ENCODE results near the gene TGFB1I1. TPM values are rescaled to one million over a fixed set of nuclear protein-coding genes. Genes with fewer than 3 reads are reported as not detected.

The TGFB1I1 gene
- 59.4 TPM for polyA plus RNA-seq (2013, experiment 1 of 2)
- polyA plus RNA-seq (2013, experiment 2 of 2): 52.1 TPM

DNA sequence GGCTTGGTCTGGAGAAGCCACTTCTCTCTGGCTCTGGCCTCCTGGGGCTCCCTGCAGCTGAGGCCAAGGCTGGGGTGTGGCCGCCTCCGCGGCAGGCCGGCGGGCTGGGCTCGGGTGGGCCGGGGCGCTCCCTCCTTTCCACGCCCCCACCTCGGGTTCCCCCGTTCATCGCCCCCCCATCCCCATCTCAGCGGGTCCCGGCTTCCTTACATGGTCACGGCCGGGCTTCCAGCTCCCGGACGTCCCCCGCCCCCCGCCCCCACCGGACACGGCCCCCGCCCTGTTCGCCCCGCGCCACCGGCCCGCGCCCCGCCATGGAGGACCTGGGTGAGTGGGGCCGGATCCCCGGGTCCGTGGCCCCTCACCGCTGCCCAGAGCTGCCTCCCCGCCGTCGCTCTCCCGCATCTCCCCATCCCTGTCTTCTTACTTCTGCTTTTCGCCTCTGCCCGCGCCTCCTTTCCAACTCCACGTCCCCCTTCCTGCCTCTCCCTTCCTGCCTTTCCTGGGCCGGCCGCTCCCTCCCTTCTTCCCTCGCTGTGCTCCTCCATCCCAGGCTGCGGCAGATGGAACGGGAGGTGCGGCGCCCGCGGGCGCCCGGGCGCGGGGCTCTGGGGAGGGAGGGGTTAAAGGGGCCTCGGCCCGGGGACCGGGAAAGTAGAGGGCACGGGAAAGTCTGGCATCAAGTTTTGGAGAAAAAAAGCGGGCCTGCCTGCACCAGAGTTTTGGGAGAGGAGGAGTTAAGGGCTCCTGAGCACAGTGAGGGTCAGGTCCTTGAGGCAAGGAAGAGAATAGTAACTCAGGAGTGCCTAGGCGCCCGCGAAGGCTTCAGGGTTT lies at the start of gene TGFB1I1:
TGFB1I1 (plus strand) TSS at position 278 of the 834 bp plus-strand sequence; CDS start at position 315, 37 bp downstream.
- 1 to 3% methylated on average over 11 to 32 of the region's 63 CpGs for WGBS, 2 experiments (ENCODE audit: insufficient coverage in 2 of 2)
- Histone ChIP-seq H3K27ac (ENCODE audit: low read depth, low read length, severe bottlenecking) (peak within 1 kb of the TSS; percentile 71), H3K4me3 (ENCODE audit: extremely low read depth, insufficient read depth, low read length, poor library complexity, severe bottlenecking) (peak within 1 kb of the TSS; percentile 64), H3K4me1 (ENCODE audit: control insufficient read depth, insufficient read depth, low read length, poor library complexity, severe bottlenecking) (peaks cover 8% of the 10 kb centered on the region), H3K9me3 (ENCODE audit: control insufficient read depth, low read length) (no peaks in the 10 kb centered on the region), H3K36me3 (ENCODE audit: control insufficient read depth, insufficient read depth, low read length) (peaks cover 53% of the 10 kb centered on the region)

DNA sequence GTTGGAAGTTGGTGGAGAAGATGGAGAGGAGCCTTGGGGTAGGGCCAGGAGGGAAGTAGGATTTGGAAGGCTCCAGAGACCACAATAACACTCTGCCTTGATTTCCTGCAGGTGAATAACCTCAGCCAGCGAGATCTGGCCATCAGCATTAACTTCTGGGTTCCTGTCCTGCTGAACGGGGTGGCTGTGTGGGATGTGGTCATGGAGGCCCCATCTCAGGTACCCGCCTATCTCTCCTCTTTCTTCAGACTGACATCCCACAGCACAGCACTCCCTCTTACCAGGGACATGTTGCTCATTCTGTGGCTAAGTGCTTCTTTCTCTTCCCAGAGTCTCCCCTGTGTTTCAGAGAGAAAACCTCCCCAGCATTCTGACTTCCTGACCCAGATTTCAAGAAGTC lies 48.7 kb upstream of the TGFB1I1 start:
- Histone ChIP-seq H3K4me3 (ENCODE audit: extremely low read depth, insufficient read depth, low read length, poor library complexity, severe bottlenecking) (no peak overlapping the region), H3K4me1 (ENCODE audit: control insufficient read depth, insufficient read depth, low read length, poor library complexity, severe bottlenecking) (no peaks in the 10 kb centered on the region), H3K9me3 (ENCODE audit: control insufficient read depth, low read length) (no peaks in the 10 kb centered on the region), H3K36me3 (ENCODE audit: control insufficient read depth, insufficient read depth, low read length) (no peaks in the 10 kb centered on the region), H3K27ac (ENCODE audit: low read depth, low read length, severe bottlenecking) (no peak overlapping the region)
- WGBS, 2 experiments (ENCODE audit: insufficient coverage in 2 of 2): 66 to 81% methylated on average over 2 of the region's 3 CpGs

DNA sequence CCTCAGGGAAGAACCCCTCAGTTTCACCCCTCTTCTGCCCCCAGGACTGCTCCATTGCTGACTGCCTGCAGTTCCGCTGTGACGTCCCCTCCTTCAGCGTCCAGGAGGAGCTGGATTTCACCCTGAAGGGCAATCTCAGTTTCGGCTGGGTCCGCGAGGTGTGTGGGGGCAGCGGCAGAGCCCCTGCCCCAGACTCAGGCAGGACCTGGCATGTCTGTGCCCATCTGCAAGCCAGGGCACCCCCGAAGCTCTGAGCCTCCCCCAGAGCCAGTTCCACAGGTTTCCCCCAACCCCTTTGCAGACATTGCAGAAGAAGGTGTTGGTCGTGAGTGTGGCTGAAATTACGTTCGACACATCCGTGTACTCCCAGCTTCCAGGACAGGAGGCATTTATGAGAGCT lies 48.2 kb upstream of the TGFB1I1 start:
- H3K36me3 ChIP-seq (ENCODE audit: control insufficient read depth, insufficient read depth, low read length): no peaks in the 10 kb centered on the region
- H3K4me1 ChIP-seq (ENCODE audit: control insufficient read depth, insufficient read depth, low read length, poor library complexity, severe bottlenecking): no peaks in the 10 kb centered on the region
- no peaks in the 10 kb centered on the region for H3K9me3 ChIP-seq (ENCODE audit: control insufficient read depth, low read length)
- 72 to 85% methylated on average over 5 to 7 of the region's 12 CpGs for WGBS, 2 experiments (ENCODE audit: insufficient coverage in 2 of 2)
- H3K4me3 ChIP-seq (ENCODE audit: extremely low read depth, insufficient read depth, low read length, poor library complexity, severe bottlenecking): no peak overlapping the region
- no peak overlapping the region for H3K27ac ChIP-seq (ENCODE audit: low read depth, low read length, severe bottlenecking)

GRCh38 chr16:31427441-31428278 lies 44.3 kb upstream of the TGFB1I1 start:
- H3K9me3 ChIP-seq (ENCODE audit: control insufficient read depth, low read length): no peaks in the 10 kb centered on the region
- H3K27ac ChIP-seq (ENCODE audit: low read depth, low read length, severe bottlenecking): no peak overlapping the region
- H3K4me1 ChIP-seq (ENCODE audit: control insufficient read depth, insufficient read depth, low read length, poor library complexity, severe bottlenecking): no peaks in the 10 kb centered on the region
- no peak overlapping the region for H3K4me3 ChIP-seq (ENCODE audit: extremely low read depth, insufficient read depth, low read length, poor library complexity, severe bottlenecking)
- no peaks in the 10 kb centered on the region for H3K36me3 ChIP-seq (ENCODE audit: control insufficient read depth, insufficient read depth, low read length)
- WGBS, 2 experiments (ENCODE audit: insufficient coverage in 2 of 2): 95% methylated on average over 32 to 59 of the region's 83 CpGs

GRCh38 chr16:31428279-31428597 lies 43.7 kb upstream of the TGFB1I1 start, which contains the start of gene COX6A2:
COX6A2 (minus strand) TSS chr16:31428360; CDS start chr16:31428325, 35 bp downstream.
- H3K9me3 ChIP-seq (ENCODE audit: control insufficient read depth, low read length): no peaks in the 10 kb centered on the region
- no peak within 1 kb of the TSS for H3K4me3 ChIP-seq (ENCODE audit: extremely low read depth, insufficient read depth, low read length, poor library complexity, severe bottlenecking)
- H3K27ac ChIP-seq (ENCODE audit: low read depth, low read length, severe bottlenecking): no peak within 1 kb of the TSS
- no peaks in the 10 kb centered on the region for H3K36me3 ChIP-seq (ENCODE audit: control insufficient read depth, insufficient read depth, low read length)
- 96 to 100% methylated on average over 4 to 6 of the region's 7 CpGs for WGBS, 2 experiments (ENCODE audit: insufficient coverage in 2 of 2)
- H3K4me1 ChIP-seq (ENCODE audit: control insufficient read depth, insufficient read depth, low read length, poor library complexity, severe bottlenecking): no peaks in the 10 kb centered on the region

DNA sequence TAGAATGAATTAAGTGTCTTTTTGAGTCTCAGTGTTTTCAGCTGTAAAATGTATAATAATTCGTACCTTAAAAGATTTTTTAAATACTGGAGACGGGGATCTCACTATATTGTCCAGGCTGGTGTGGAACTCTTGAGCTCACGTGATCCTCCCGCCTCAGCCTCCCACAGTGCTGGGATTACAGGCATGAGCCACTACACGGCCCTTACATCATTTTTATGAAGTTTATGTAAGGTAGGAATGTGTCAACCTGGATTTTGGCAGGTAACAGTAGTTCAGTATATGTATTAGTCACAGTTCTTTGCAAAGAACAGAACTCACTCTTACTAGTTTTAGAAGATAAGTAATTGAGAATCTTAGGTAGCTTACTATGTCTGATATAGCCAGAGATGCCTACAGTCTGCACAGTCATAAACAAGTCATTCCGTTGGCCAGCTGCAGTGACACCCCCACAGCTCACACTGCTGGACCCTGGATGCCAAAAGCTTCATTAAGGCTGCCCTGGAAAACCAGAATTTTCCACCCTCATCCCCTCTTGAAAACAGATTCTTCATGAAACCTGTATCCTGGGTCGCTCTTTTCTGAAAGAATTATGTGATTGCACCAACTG lies 43.2 kb upstream of the TGFB1I1 start:
- 86 to 88% methylated on average over 5 to 6 of the region's 7 CpGs for WGBS, 2 experiments (ENCODE audit: insufficient coverage in 2 of 2)
- H3K9me3 ChIP-seq (ENCODE audit: control insufficient read depth, low read length): no peaks in the 10 kb centered on the region
- no peak overlapping the region for H3K27ac ChIP-seq (ENCODE audit: low read depth, low read length, severe bottlenecking)
- H3K4me3 ChIP-seq (ENCODE audit: extremely low read depth, insufficient read depth, low read length, poor library complexity, severe bottlenecking): no peak overlapping the region
- no peaks in the 10 kb centered on the region for H3K36me3 ChIP-seq (ENCODE audit: control insufficient read depth, insufficient read depth, low read length)
- no peaks in the 10 kb centered on the region for H3K4me1 ChIP-seq (ENCODE audit: control insufficient read depth, insufficient read depth, low read length, poor library complexity, severe bottlenecking)

- H3K27ac ChIP-seq (ENCODE audit: low read depth, low read length, severe bottlenecking): no peak overlapping the region
- no peaks in the 10 kb centered on the region for H3K9me3 ChIP-seq (ENCODE audit: control insufficient read depth, low read length)
- H3K4me3 ChIP-seq (ENCODE audit: extremely low read depth, insufficient read depth, low read length, poor library complexity, severe bottlenecking): no peak overlapping the region
- H3K4me1 ChIP-seq (ENCODE audit: control insufficient read depth, insufficient read depth, low read length, poor library complexity, severe bottlenecking): no peaks in the 10 kb centered on the region
- no peaks in the 10 kb centered on the region for H3K36me3 ChIP-seq (ENCODE audit: control insufficient read depth, insufficient read depth, low read length)
- WGBS, 2 experiments (ENCODE audit: insufficient coverage in 2 of 2): no CpG with 5 or more reads among the region's 1 CpG
Observed at GRCh38 chr16:31429314-31429713, 42.6 kb upstream of the TGFB1I1 start.

DNA sequence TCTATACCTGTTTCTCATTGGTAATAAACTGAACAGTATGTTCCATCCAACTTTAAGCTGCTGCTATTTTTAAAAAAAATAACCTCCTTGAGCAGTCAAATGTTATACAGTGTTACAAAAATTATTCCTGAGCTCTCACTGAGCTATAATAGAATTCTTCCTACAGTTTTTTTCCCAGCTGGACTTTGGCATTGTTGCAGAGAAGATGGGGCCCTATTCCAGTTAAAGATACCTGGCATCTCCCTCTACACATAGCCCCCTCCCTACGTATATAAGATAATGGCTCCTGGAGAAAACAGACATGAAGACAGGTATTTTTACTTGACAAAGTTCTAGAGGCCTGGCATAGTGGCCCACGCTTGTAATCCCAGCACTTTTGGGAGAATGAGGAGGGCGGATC lies 42.2 kb upstream of the TGFB1I1 start:
- no peak overlapping the region for H3K4me3 ChIP-seq (ENCODE audit: extremely low read depth, insufficient read depth, low read length, poor library complexity, severe bottlenecking)
- no peaks in the 10 kb centered on the region for H3K36me3 ChIP-seq (ENCODE audit: control insufficient read depth, insufficient read depth, low read length)
- no peaks in the 10 kb centered on the region for H3K4me1 ChIP-seq (ENCODE audit: control insufficient read depth, insufficient read depth, low read length, poor library complexity, severe bottlenecking)
- no peak overlapping the region for H3K27ac ChIP-seq (ENCODE audit: low read depth, low read length, severe bottlenecking)
- 66 to 68% methylated on average over 2 of the region's 3 CpGs for WGBS, 2 experiments (ENCODE audit: insufficient coverage in 2 of 2)
- H3K9me3 ChIP-seq (ENCODE audit: control insufficient read depth, low read length): no peaks in the 10 kb centered on the region

GRCh38 chr16:31430380-31431052 lies 41.4 kb upstream of the TGFB1I1 start:
- Histone ChIP-seq H3K27ac (ENCODE audit: low read depth, low read length, severe bottlenecking) (no peak overlapping the region), H3K9me3 (ENCODE audit: control insufficient read depth, low read length) (no peaks in the 10 kb centered on the region), H3K4me1 (ENCODE audit: control insufficient read depth, insufficient read depth, low read length, poor library complexity, severe bottlenecking) (no peaks in the 10 kb centered on the region), H3K4me3 (ENCODE audit: extremely low read depth, insufficient read depth, low read length, poor library complexity, severe bottlenecking) (no peak overlapping the region), H3K36me3 (ENCODE audit: control insufficient read depth, insufficient read depth, low read length) (no peaks in the 10 kb centered on the region)
- WGBS, 2 experiments (ENCODE audit: insufficient coverage in 2 of 2): 19 to 29% methylated on average over 3 of the region's 5 CpGs

Data from mesodermal cell (in vitro differentiated cells).